HG03571 (cell line): ENCODE data around the gene IL20RA.
"Not testable (repeated sequence)": the region's sequence is repeated elsewhere in the genome, so short reads cannot be mapped to it uniquely, and the experiment has no call there.

Source experiments
- ATAC-seq: cut with Tn5 transposase; IDR thresholded peaks from one replicate; pipeline ENCODE4 v1.9.1; 2021; ENCODE audit not compliant: unreplicated experiment

IL20RA gene

GRCh38 chr6:137044366-137045221, at the start of gene IL20RA:
IL20RA (minus strand) TSS chr6:137044965; CDS start chr6:137044728, 237 bp downstream.
- no peak for ATAC-seq

GRCh38 chr6:137093183-137094069, 48.7 kb upstream of the IL20RA start:
- no peak for ATAC-seq

GRCh38 chr6:137092018-137092417, 47.3 kb upstream of the IL20RA start:
- no peak for ATAC-seq

- ATAC-seq = no peak
Observed at GRCh38 chr6:137089305-137089704, 44.5 kb upstream of the IL20RA start.

- ATAC-seq = no peak
Observed at GRCh38 chr6:137087902-137088301, 43.1 kb upstream of the IL20RA start.

- no peak for ATAC-seq
Observed at GRCh38 chr6:137086031-137086430, 41.3 kb upstream of the IL20RA start.

GRCh38 chr6:137084865-137085617, 40.3 kb upstream of the IL20RA start:
- no peak for ATAC-seq

GRCh38 chr6:137084090-137084489, 39.3 kb upstream of the IL20RA start:
- no peak for ATAC-seq

GRCh38 chr6:137081997-137082396, 37.2 kb upstream of the IL20RA start:
- ATAC-seq = no peak

- ATAC-seq = no peak
Observed at GRCh38 chr6:137080711-137081110, 35.9 kb upstream of the IL20RA start.

GRCh38 chr6:137076277-137077068, 31.7 kb upstream of the IL20RA start:
- peak; percentile 97 for ATAC-seq

GRCh38 chr6:137075790-137076189, 31.0 kb upstream of the IL20RA start:
- ATAC-seq = not testable (repeated sequence)

- ATAC-seq = no peak
Observed at GRCh38 chr6:137070303-137070702, 25.5 kb upstream of the IL20RA start.

- ATAC-seq = no peak
Observed at GRCh38 chr6:137067399-137067798, 22.6 kb upstream of the IL20RA start.

- ATAC-seq = no peak
Observed at GRCh38 chr6:137058037-137058436, 13.3 kb upstream of the IL20RA start.

GRCh38 chr6:137056121-137056880, 11.5 kb upstream of the IL20RA start:
- ATAC-seq = no peak

GRCh38 chr6:137051790-137052472, 7.2 kb upstream of the IL20RA start:
- ATAC-seq = no peak

GRCh38 chr6:137049095-137049494, 4.3 kb upstream of the IL20RA start:
- no peak for ATAC-seq

- no peak for ATAC-seq
Observed at GRCh38 chr6:137046871-137047412, 2.2 kb upstream of the IL20RA start.
